Measurements from ENCODE around the gene ADAMTS8.

DNA sequence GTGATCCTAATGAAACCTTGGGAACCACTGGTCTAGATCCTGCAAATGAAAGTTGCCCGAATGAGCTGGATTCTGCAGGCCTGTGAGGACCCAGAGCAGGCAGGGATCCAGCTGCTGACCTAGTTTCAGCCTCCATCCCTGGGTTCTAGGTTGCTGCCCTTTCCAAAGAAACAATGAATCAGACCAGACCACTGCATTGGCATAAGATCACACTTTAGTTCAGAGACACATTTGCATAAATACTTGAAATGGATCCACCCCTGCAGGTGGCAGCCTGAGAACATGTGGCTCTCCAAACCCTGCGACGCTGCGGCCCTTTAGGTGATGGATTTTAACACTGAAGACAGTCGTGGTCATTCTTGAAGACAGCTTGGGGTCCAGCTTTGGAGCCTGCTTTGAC is 23.7 kb downstream of the ADAMTS8 start:
- TF ChIP-seq, protein P1, sequence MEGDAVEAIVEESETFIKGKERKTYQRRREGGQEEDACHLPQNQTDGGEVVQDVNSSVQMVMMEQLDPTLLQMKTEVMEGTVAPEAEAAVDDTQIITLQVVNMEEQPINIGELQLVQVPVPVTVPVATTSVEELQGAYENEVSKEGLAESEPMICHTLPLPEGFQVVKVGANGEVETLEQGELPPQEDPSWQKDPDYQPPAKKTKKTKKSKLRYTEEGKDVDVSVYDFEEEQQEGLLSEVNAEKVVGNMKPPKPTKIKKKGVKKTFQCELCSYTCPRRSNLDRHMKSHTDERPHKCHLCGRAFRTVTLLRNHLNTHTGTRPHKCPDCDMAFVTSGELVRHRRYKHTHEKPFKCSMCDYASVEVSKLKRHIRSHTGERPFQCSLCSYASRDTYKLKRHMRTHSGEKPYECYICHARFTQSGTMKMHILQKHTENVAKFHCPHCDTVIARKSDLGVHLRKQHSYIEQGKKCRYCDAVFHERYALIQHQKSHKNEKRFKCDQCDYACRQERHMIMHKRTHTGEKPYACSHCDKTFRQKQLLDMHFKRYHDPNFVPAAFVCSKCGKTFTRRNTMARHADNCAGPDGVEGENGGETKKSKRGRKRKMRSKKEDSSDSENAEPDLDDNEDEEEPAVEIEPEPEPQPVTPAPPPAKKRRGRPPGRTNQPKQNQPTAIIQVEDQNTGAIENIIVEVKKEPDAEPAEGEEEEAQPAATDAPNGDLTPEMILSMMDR (IDR thresholded peaks at IDR 0.05) = no peak
- TF ChIP-seq EZH2 (IDR thresholded peaks at IDR 0.05) (no peak), EZH2phosphoT487 (IDR thresholded peaks at IDR 0.05) (no peak)
